Smooth muscle cell of the brain vasculature (primary cell): ENCODE results near the gene MAGEH1.

Experiments
- DNase-seq: peaks from one replicate; pipeline ENCODE4 v3.0.0-alpha.2; 2012; ENCODE audit warnings: low read depth, low spot score

Gene MAGEH1

GRCh38 chrX:55490121-55490520, 38.2 kb downstream of the MAGEH1 start:
- no peak for DNase-seq

- no peak for DNase-seq
Observed at GRCh38 chrX:55490974-55491373, 39.0 kb downstream of the MAGEH1 start.
